HCT116 (cell line): Measurements from ENCODE around the gene EXOC4. TPM values are rescaled to one million over a fixed set of nuclear protein-coding genes. Genes with fewer than 3 reads are reported as not detected.

Experiments used
- ATAC-seq: fragments of 200-7000 bp; cut with Tn5 transposase; 2 replicates; pipeline ENCODE4 v1.9.1; 2020; ENCODE audit warnings: mild to moderate bottlenecking, moderate library complexity
- BruUV-seq: library from RNA; stranded (reverse); fragments of 400-500 nt; replicated peaks from 2 replicates; lab custom pipeline; 2021; lab: Mats Ljungman, UMichigan
- CTCF ChIA-PET: fragments of 300-600 bp; sonication (Branson Sonifier 250); formaldehyde crosslinking; loops from one replicate; lab custom pipeline; 2021; ENCODE audit warnings: antibody characterized with exemption; lab: Charles Lee
- POLR2A ChIA-PET: fragments of 300-600, 350-600 bp; sonication (Branson Sonifier 250); formaldehyde crosslinking; loops from one replicate; lab custom pipeline; 2021; ENCODE audit warnings: antibody characterized with exemption; lab: Charles Lee
- RAD21 ChIA-PET, 2 experiments: fragments of 300-600 bp; sonication (Branson Sonifier 250); formaldehyde crosslinking; loops; one replicate each; lab custom pipeline; 2023; ENCODE audit warnings: low total read pairs in 2 of 2; ENCODE audit not compliant: uncharacterized antibody in 2 of 2, unreplicated experiment in 2 of 2, low non-redundant PET in 1 of 2; lab: Charles Lee
- DNase-seq: peaks from one replicate; pipeline ENCODE4 v3.0.0-alpha.2; 2010; ENCODE audit warnings: low read depth, low spot score
- H2AFZ ChIP-seq: fragments of 200-600 bp; shearing (Covaris generic), sonication (generic); 2 replicates; pipeline ENCODE4 v1.6.1; 2017; ENCODE audit warnings: low read depth, mixed run types, mixed read lengths, antibody characterized with exemption, low read length; ENCODE audit not compliant: poor library complexity, severe bottlenecking
- H3K27ac ChIP-seq: 2 replicates; pipeline ENCODE4 v1.5.1; 2012; ENCODE audit warnings: low read depth, low read length
- H3K27me3 ChIP-seq: fragments of 200-600 bp; sonication (generic); 2 replicates; pipeline ENCODE4 v1.6.1; 2016; ENCODE audit warnings: mixed run types, low read length, mixed read lengths; ENCODE audit not compliant: insufficient read depth
- H3K36me3 ChIP-seq, 2 experiments: fragments of 200-500 bp in 1 of 2; fragments of 200-600 bp in 1 of 2; sonication (Bioruptor generic) in 1 of 2; sonication (generic) in 1 of 2; 2 replicates each; pipeline versions ENCODE4 v1.5.1 to v1.6.1; 2014 to 2016; ENCODE audit warnings: low read length in 2 of 2, inconsistent platforms in 1 of 2, mixed read lengths in 1 of 2, mixed run types in 1 of 2; ENCODE audit not compliant: insufficient read depth in 2 of 2, control insufficient read depth in 1 of 2
- H3K4me1 ChIP-seq, 2 experiments: fragments of 200-600 bp in 1 of 2; sonication (generic) in 1 of 2; 2 replicates each; pipeline versions ENCODE4 v1.5.1 to v1.6.1; 2012 to 2017; ENCODE audit warnings: low read length in 2 of 2, inconsistent platforms in 1 of 2, mild to moderate bottlenecking in 1 of 2, mixed read lengths in 1 of 2, mixed run types in 1 of 2, moderate library complexity in 1 of 2; ENCODE audit not compliant: insufficient read depth in 2 of 2, control insufficient read depth in 1 of 2
- H3K4me2 ChIP-seq: fragments of 200-600 bp; sonication (generic); 2 replicates; pipeline ENCODE4 v1.6.1; 2017; ENCODE audit warnings: mixed run types, low read length, mixed read lengths
- H3K4me3 ChIP-seq, 2 experiments: fragments of 200-600 bp in 1 of 2; sonication (generic) in 1 of 2; replicated peaks in 1 of 2; 2 replicates each; pipeline ENCODE4 v1.5.1; 2011 to 2016; ENCODE audit warnings: low read length in 2 of 2, control low read depth in 1 of 2, low read depth in 1 of 2, mild to moderate bottlenecking in 1 of 2, mixed read lengths in 1 of 2, mixed run types in 1 of 2
- H3K79me2 ChIP-seq: fragments of 200-600 bp; sonication (generic); 2 replicates; pipeline ENCODE4 v1.6.1; 2017; ENCODE audit warnings: mild to moderate bottlenecking, mixed run types, low read length, moderate library complexity, mixed read lengths; ENCODE audit not compliant: insufficient read depth
- H3K9ac ChIP-seq: fragments of 200-600 bp; sonication (generic); 2 replicates; pipeline ENCODE4 v1.6.1; 2016; ENCODE audit warnings: low read length, mixed read lengths
- H3K9me2 ChIP-seq: fragments of 200-600 bp; sonication (generic), shearing (Covaris generic); 2 replicates; pipeline ENCODE4 v1.6.1; 2017; ENCODE audit warnings: mixed run types, mild to moderate bottlenecking, moderate library complexity; ENCODE audit not compliant: insufficient read depth
- H3K9me3 ChIP-seq, 2 experiments: fragments of 200-500 bp in 1 of 2; fragments of 200-600 bp in 1 of 2; sonication (Bioruptor generic) in 1 of 2; sonication (generic) in 1 of 2; 2 replicates each; pipeline ENCODE4 v1.6.1; 2014 to 2017; ENCODE audit warnings: low read length in 2 of 2, mixed read lengths in 2 of 2, inconsistent platforms in 1 of 2, low read depth in 1 of 2, mild to moderate bottlenecking in 1 of 2, mixed run types in 1 of 2, moderate library complexity in 1 of 2; ENCODE audit not compliant: control insufficient read depth in 1 of 2, insufficient read depth in 1 of 2
- H4K20me1 ChIP-seq: fragments of 200-600 bp; sonication (generic), shearing (Covaris generic); 2 replicates; pipeline ENCODE4 v1.6.1; 2017; ENCODE audit warnings: mixed run types, mild to moderate bottlenecking, moderate library complexity; ENCODE audit not compliant: insufficient read depth
- ATF3 ChIP-seq: IDR thresholded peaks from 2 replicates; pipeline ENCODE4 v1.6.1; 2012
- CBX3 ChIP-seq: IDR thresholded peaks from 2 replicates; pipeline ENCODE4 v1.6.1; 2012; ENCODE audit warnings: low read depth
- CEBPB ChIP-seq: IDR thresholded peaks from 2 replicates; pipeline ENCODE4 v1.6.1; 2012; ENCODE audit warnings: low read depth
- EGR1 ChIP-seq: IDR thresholded peaks from 2 replicates; pipeline ENCODE4 v1.6.1; 2012; ENCODE audit warnings: low read depth
- EZH2 ChIP-seq: fragments of 200-600 bp; sonication (generic); IDR thresholded peaks from 2 replicates; pipeline ENCODE4 v1.6.1; 2017; ENCODE audit warnings: antibody characterized with exemption, mixed run types
- EZH2phosphoT487 ChIP-seq: fragments of 200-600 bp; IDR thresholded peaks from 2 replicates; pipeline ENCODE4 v1.6.1; 2018; ENCODE audit warnings: antibody characterized with exemption, borderline replicate concordance
- FOSL1 ChIP-seq: IDR thresholded peaks from 2 replicates; pipeline ENCODE4 v1.6.1; 2012; ENCODE audit warnings: low read depth
- JUND ChIP-seq: IDR thresholded peaks from 2 replicates; pipeline ENCODE4 v1.6.1; 2012
- MAX ChIP-seq: IDR thresholded peaks from 2 replicates; pipeline ENCODE4 v1.6.1; 2012
- POLR2A ChIP-seq: IDR thresholded peaks from 2 replicates; pipeline ENCODE4 v1.7.0; 2011; ENCODE audit warnings: borderline replicate concordance; ENCODE audit not compliant: insufficient read depth, insufficient read length; ENCODE audit errors: extremely low read depth
- POLR2AphosphoS5 ChIP-seq: IDR thresholded peaks from 2 replicates; pipeline ENCODE4 v1.6.1; 2011; ENCODE audit warnings: mild to moderate bottlenecking, low read depth, low read length, moderate library complexity
- RAD21 ChIP-seq: IDR thresholded peaks from 2 replicates; pipeline ENCODE4 v1.6.1; 2012; ENCODE audit warnings: low read depth, mild to moderate bottlenecking
- SIN3A ChIP-seq: IDR thresholded peaks from 2 replicates; pipeline ENCODE4 v1.6.1; 2012; ENCODE audit warnings: low read depth
- YY1 ChIP-seq: IDR thresholded peaks from 2 replicates; pipeline ENCODE4 v1.6.1; 2011; ENCODE audit warnings: low read length, low read depth, moderate library complexity, mild to moderate bottlenecking; ENCODE audit not compliant: insufficient replicate concordance; ENCODE audit errors: extremely low read depth
- ZBTB33 ChIP-seq: IDR thresholded peaks from 2 replicates; pipeline ENCODE4 v1.6.1; 2011; ENCODE audit warnings: mild to moderate bottlenecking, low read length, moderate library complexity; ENCODE audit not compliant: insufficient replicate concordance; ENCODE audit errors: extremely low read depth
- ZFX ChIP-seq: fragments of 450-650 bp; IDR thresholded peaks from 2 replicates; pipeline ENCODE4 v1.6.1; 2017
- ZNF274 ChIP-seq: fragments of 200-500 bp; sonication (Bioruptor generic); IDR thresholded peaks from 2 replicates; pipeline ENCODE4 v1.6.1; 2014; ENCODE audit warnings: mild to moderate bottlenecking, low read depth, low read length, inconsistent platforms
- intact Hi-C: fragments of 100-400 bp; cut with micrococcal nuclease; formaldehyde crosslinking; loops from 2 replicates; pipeline ENCODE4 v1.10.0; 2022
- total RNA-seq: library from RNA; stranded (reverse); gene quantifications from one replicate; pipeline ENCODE4 v1.2.1, GENCODE V29; 2021; ENCODE audit not compliant: unreplicated experiment

EXOC4 gene
- total RNA-seq, 1 experiment from 2014 or later: 40.3 TPM

- ChIA-PET RAD21 (no interaction called here), POLR2A (no interaction called here), CTCF (no interaction called here)
- H3K9ac ChIP-seq: no peak overlapping the region
- no peaks in the 10 kb centered on the region for H3K36me3 ChIP-seq
- ATAC-seq (no peak), DNase-seq (no peak)
- no peak overlapping the region for H3K27ac ChIP-seq
- H3K4me2 ChIP-seq: no peak overlapping the region
- no peaks in the 10 kb centered on the region; the same call in 1 of the 2 replicates for H4K20me1 ChIP-seq
- no peak overlapping the region for H3K4me3 ChIP-seq
- H3K79me2 ChIP-seq: no peaks in the 10 kb centered on the region
- intact Hi-C loops: no loop called here
- H3K27me3 ChIP-seq: no peaks in the 10 kb centered on the region
- no peaks in the 10 kb centered on the region for H3K4me1 ChIP-seq
- BruUV-seq: no TSS peak
- H2AFZ ChIP-seq: no peak overlapping the region
- peaks cover 5 to 6% of the 10 kb centered on the region in 2 experiments; a peak in 2 of 4 replicates for H3K9me3 ChIP-seq
- no peaks in the 10 kb centered on the region for H3K9me2 ChIP-seq
- TF ChIP-seq ZFX: no peak
- no peak for TF ChIP-seq RAD21
- no peak for TF ChIP-seq MAX
- TF ChIP-seq JUND: no peak
- TF ChIP-seq YY1: no peak
- TF ChIP-seq, all 23 proteins: peak for 0
These were observed 96.2 kb downstream of the EXOC4 start for GRCh38 chr7:133349101-133349500.

- no peaks in the 10 kb centered on the region for H3K36me3 ChIP-seq
- intact Hi-C loops: no loop called here
- DNase-seq (no peak), ATAC-seq (no peak)
- no peak overlapping the region for H3K4me3 ChIP-seq
- ChIA-PET RAD21 (no interaction called here), CTCF (no interaction called here), POLR2A (no interaction called here)
- H3K4me1 ChIP-seq: no peaks in the 10 kb centered on the region
- H3K9me3 ChIP-seq: peaks cover 5 to 6% of the 10 kb centered on the region in 2 experiments; a peak in 2 of 4 replicates
- H3K27ac ChIP-seq: no peak overlapping the region
- no peaks in the 10 kb centered on the region for H3K9me2 ChIP-seq
- no peak overlapping the region for H3K9ac ChIP-seq
- H3K4me2 ChIP-seq: no peak overlapping the region
- BruUV-seq: no TSS peak
- H4K20me1 ChIP-seq: no peaks in the 10 kb centered on the region
- no peaks in the 10 kb centered on the region for H3K79me2 ChIP-seq
- no peaks in the 10 kb centered on the region for H3K27me3 ChIP-seq
- H2AFZ ChIP-seq: no peak overlapping the region
- TF ChIP-seq EZH2phosphoT487: no peak
- TF ChIP-seq CBX3: no peak
- TF ChIP-seq ATF3: no peak
- TF ChIP-seq RAD21: no peak
- TF ChIP-seq EZH2: no peak
- TF ChIP-seq SIN3A: no peak
- no peak for TF ChIP-seq EGR1
- TF ChIP-seq ZBTB33: no peak
- no peak for TF ChIP-seq CEBPB
- TF ChIP-seq POLR2AphosphoS5: no peak
- TF ChIP-seq POLR2A: no peak
- TF ChIP-seq FOSL1: no peak
- no peak for TF ChIP-seq JUND
- TF ChIP-seq ZNF274: no peak
- TF ChIP-seq, all 23 proteins: peak for 0
These were observed 99.6 kb downstream of the EXOC4 start for GRCh38 chr7:133352430-133352829.
